ENCODE data around the gene TMEM8B.

TMEM8B gene

DNA sequence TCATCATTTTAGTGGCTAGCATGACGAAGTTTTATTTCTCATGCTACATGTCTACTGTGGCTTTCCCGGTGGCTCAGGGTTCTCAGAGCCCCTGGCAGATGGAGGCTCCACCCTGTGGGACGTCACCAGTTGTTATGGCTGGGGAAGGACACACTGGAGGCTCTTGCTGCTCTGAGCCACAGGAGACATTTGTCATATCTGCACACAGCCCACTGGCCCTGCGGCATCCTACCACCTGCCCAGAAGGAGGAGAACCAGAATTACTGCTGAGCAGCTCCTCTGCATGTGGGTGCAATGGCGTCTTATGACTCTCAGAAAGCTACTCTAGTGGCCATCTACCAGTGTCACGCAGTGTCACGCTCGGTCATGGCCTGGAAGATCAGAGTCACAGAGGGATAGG, 34.6 kb downstream of the TMEM8B start:
- no peak for ATAC-seq
- TF ChIP-seq, protein P1, sequence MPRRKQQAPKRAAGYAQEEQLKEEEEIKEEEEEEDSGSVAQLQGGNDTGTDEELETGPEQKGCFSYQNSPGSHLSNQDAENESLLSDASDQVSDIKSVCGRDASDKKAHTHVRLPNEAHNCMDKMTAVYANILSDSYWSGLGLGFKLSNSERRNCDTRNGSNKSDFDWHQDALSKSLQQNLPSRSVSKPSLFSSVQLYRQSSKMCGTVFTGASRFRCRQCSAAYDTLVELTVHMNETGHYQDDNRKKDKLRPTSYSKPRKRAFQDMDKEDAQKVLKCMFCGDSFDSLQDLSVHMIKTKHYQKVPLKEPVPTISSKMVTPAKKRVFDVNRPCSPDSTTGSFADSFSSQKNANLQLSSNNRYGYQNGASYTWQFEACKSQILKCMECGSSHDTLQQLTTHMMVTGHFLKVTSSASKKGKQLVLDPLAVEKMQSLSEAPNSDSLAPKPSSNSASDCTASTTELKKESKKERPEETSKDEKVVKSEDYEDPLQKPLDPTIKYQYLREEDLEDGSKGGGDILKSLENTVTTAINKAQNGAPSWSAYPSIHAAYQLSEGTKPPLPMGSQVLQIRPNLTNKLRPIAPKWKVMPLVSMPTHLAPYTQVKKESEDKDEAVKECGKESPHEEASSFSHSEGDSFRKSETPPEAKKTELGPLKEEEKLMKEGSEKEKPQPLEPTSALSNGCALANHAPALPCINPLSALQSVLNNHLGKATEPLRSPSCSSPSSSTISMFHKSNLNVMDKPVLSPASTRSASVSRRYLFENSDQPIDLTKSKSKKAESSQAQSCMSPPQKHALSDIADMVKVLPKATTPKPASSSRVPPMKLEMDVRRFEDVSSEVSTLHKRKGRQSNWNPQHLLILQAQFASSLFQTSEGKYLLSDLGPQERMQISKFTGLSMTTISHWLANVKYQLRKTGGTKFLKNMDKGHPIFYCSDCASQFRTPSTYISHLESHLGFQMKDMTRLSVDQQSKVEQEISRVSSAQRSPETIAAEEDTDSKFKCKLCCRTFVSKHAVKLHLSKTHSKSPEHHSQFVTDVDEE (CRISPR knock-in tag; IDR thresholded peaks at IDR 0.05) = no peak
- TF ChIP-seq ZC3H10 (CRISPR knock-in tag; IDR thresholded peaks at IDR 0.05) (no peak), SNAI2 (CRISPR knock-in tag; IDR thresholded peaks at IDR 0.05) (no peak), TCF4 (CRISPR knock-in tag; IDR thresholded peaks at IDR 0.05; ENCODE audit: borderline replicate concordance) (no peak), OSR1 (CRISPR knock-in tag; IDR thresholded peaks at IDR 0.05) (no peak), ARNTL (CRISPR knock-in tag; IDR thresholded peaks at IDR 0.05; ENCODE audit: borderline replicate concordance, low read depth) (no peak), RARB (CRISPR knock-in tag; IDR thresholded peaks at IDR 0.05) (no peak), TOX (CRISPR knock-in tag; IDR thresholded peaks at IDR 0.05; ENCODE audit: borderline replicate concordance) (no peak), ZFP3 (CRISPR knock-in tag; IDR thresholded peaks at IDR 0.05) (no peak)
- TF ChIP-seq, protein P2, sequence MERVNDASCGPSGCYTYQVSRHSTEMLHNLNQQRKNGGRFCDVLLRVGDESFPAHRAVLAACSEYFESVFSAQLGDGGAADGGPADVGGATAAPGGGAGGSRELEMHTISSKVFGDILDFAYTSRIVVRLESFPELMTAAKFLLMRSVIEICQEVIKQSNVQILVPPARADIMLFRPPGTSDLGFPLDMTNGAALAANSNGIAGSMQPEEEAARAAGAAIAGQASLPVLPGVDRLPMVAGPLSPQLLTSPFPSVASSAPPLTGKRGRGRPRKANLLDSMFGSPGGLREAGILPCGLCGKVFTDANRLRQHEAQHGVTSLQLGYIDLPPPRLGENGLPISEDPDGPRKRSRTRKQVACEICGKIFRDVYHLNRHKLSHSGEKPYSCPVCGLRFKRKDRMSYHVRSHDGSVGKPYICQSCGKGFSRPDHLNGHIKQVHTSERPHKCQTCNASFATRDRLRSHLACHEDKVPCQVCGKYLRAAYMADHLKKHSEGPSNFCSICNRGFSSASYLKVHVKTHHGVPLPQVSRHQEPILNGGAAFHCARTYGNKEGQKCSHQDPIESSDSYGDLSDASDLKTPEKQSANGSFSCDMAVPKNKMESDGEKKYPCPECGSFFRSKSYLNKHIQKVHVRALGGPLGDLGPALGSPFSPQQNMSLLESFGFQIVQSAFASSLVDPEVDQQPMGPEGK (CRISPR knock-in tag; IDR thresholded peaks at IDR 0.05; ENCODE audit: borderline replicate concordance) = no peak
- TF ChIP-seq, protein P3, sequence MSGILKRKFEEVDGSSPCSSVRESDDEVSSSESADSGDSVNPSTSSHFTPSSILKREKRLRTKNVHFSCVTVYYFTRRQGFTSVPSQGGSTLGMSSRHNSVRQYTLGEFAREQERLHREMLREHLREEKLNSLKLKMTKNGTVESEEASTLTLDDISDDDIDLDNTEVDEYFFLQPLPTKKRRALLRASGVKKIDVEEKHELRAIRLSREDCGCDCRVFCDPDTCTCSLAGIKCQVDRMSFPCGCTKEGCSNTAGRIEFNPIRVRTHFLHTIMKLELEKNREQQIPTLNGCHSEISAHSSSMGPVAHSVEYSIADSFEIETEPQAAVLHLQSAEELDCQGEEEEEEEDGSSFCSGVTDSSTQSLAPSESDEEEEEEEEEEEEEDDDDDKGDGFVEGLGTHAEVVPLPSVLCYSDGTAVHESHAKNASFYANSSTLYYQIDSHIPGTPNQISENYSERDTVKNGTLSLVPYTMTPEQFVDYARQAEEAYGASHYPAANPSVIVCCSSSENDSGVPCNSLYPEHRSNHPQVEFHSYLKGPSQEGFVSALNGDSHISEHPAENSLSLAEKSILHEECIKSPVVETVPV (CRISPR knock-in tag; IDR thresholded peaks at IDR 0.05) = no peak
- TF ChIP-seq, protein P4, sequence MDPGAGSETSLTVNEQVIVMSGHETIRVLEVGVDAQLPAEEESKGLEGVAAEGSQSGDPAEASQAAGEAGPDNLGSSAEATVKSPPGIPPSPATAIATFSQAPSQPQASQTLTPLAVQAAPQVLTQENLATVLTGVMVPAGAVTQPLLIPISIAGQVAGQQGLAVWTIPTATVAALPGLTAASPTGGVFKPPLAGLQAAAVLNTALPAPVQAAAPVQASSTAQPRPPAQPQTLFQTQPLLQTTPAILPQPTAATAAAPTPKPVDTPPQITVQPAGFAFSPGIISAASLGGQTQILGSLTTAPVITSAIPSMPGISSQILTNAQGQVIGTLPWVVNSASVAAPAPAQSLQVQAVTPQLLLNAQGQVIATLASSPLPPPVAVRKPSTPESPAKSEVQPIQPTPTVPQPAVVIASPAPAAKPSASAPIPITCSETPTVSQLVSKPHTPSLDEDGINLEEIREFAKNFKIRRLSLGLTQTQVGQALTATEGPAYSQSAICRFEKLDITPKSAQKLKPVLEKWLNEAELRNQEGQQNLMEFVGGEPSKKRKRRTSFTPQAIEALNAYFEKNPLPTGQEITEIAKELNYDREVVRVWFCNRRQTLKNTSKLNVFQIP (CRISPR knock-in tag; IDR thresholded peaks at IDR 0.05; ENCODE audit: borderline replicate concordance, low read depth) = no peak

DNA sequence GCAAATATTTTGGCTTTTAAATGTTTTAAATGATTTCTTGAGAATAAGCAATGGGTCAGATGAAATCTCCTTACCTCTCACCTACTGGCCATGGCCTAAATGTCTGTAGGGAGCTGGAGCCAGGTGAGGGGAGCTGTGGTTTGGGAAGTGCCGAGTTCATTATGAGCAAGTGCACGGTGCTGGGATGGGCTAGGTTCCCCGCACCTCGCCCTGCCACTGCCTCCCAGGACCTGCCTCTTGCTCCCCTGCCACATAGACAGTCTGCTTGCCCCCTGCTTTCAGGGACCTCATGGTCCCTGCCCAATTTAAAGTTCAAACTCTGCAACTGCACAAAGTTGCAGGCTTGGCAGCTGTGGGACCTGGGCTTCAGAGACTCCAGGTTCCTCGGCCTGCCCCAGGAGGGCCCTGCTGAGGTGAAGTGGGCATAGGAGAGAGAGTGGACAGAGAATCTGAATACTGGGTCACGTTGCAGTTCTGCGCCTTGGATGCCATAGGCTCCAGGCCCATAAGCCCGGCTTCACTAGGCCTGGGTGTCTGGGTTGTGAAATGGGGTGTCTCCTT, 35.7 kb downstream of the TMEM8B start:
- no peak for TF ChIP-seq SNAI2 (CRISPR knock-in tag; IDR thresholded peaks at IDR 0.05)
- no peak for TF ChIP-seq ISL1 (CRISPR knock-in tag; IDR thresholded peaks at IDR 0.05)
- TF ChIP-seq ZNF565 (CRISPR knock-in tag; conservative IDR thresholded peaks at IDR 0.05; ENCODE audit: low read depth) = no peak
- TF ChIP-seq ZNF70 (CRISPR knock-in tag; IDR thresholded peaks at IDR 0.05) = no peak
- no peak for TF ChIP-seq CSDC2 (CRISPR knock-in tag; IDR thresholded peaks at IDR 0.05)
- TF ChIP-seq, protein P4 (CRISPR knock-in tag; IDR thresholded peaks at IDR 0.05; ENCODE audit: borderline replicate concordance, low read depth) = no peak
- no peak for TF ChIP-seq PPARA (CRISPR knock-in tag; IDR thresholded peaks at IDR 0.05; ENCODE audit: borderline replicate concordance)
- TF ChIP-seq ARNTL (CRISPR knock-in tag; IDR thresholded peaks at IDR 0.05; ENCODE audit: borderline replicate concordance, low read depth) = no peak
- TF ChIP-seq ESRRG (CRISPR knock-in tag; IDR thresholded peaks at IDR 0.05) = no peak
- TF ChIP-seq, protein P2 (CRISPR knock-in tag; IDR thresholded peaks at IDR 0.05; ENCODE audit: borderline replicate concordance) = no peak
- TF ChIP-seq, protein P3 (CRISPR knock-in tag; IDR thresholded peaks at IDR 0.05) = no peak
- TF ChIP-seq TOX (CRISPR knock-in tag; IDR thresholded peaks at IDR 0.05; ENCODE audit: borderline replicate concordance) = no peak
- TF ChIP-seq ZFP3 (CRISPR knock-in tag; IDR thresholded peaks at IDR 0.05) = no peak
- TF ChIP-seq, protein P1 (CRISPR knock-in tag; IDR thresholded peaks at IDR 0.05) = no peak
- no peak for ATAC-seq

All from SK-N-SH treated with all-trans-retinoic acid at 6 μM for 48 hours (cell line).